Measurements from ENCODE around the gene SLC49A4. TPM values are rescaled to one million over a fixed set of nuclear protein-coding genes. Genes with fewer than 3 reads are reported as not detected.

SLC49A4 gene
- total and polyA plus RNA-seq, 2 of the 8 experiments (the other 6 are each of a cell fraction or from before 2014, with no cell fraction given), result 9.5 to 10.2 TPM

DNA sequence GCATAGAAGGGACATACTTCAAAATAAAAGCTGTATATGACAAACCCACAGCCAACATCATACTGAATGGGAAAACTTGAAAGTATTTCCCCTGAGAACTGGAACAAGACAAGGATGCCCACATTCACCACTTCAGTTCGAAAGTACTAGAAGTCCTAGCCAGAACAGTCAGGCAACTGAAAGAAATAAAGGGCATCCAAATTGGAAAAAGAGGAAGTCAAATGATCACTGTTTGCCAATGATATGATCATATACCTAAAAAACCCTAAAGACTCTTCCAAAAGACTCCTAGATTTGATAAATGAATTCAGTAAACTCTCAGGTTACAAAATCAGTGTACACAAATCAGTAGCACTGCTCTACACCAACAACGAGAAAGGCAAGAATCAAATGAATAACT is 40.7 kb downstream of the SLC49A4 start (continued):
- TF ChIP-seq BACH1 (IDR thresholded peaks at IDR 0.05; ENCODE audit: low read length) (no peak), CHD2 (IDR thresholded peaks at IDR 0.05; ENCODE audit: low read length) (no peak), CHD7 (IDR thresholded peaks at IDR 0.05; ENCODE audit: insufficient replicate concordance, low read length) (no peak), POLR2A (IDR thresholded peaks at IDR 0.05; ENCODE audit: control extremely low read depth in 1 of 2, low read depth in 2 of 2, low read length in 2 of 2) (no peak)
- TF ChIP-seq, protein P1, sequence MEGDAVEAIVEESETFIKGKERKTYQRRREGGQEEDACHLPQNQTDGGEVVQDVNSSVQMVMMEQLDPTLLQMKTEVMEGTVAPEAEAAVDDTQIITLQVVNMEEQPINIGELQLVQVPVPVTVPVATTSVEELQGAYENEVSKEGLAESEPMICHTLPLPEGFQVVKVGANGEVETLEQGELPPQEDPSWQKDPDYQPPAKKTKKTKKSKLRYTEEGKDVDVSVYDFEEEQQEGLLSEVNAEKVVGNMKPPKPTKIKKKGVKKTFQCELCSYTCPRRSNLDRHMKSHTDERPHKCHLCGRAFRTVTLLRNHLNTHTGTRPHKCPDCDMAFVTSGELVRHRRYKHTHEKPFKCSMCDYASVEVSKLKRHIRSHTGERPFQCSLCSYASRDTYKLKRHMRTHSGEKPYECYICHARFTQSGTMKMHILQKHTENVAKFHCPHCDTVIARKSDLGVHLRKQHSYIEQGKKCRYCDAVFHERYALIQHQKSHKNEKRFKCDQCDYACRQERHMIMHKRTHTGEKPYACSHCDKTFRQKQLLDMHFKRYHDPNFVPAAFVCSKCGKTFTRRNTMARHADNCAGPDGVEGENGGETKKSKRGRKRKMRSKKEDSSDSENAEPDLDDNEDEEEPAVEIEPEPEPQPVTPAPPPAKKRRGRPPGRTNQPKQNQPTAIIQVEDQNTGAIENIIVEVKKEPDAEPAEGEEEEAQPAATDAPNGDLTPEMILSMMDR (IDR thresholded peaks at IDR 0.05; ENCODE audit: control extremely low read depth in 1 of 3, insufficient read depth in 1 of 3, low read depth in 1 of 3, low read length in 3 of 3), result no peak

Data from H1 (cell line).